KMS-11 (cell line): ENCODE results near the gene TBL1X.
"Not testable (repeated sequence)": the region's sequence is repeated elsewhere in the genome, so short reads cannot be mapped to it uniquely, and the experiment has no call there.

Experiments
- H2AFZ ChIP-seq: fragments of 200-600 bp; sonication (generic); 2 replicates; pipeline ENCODE4 v1.6.1; 2016; ENCODE audit warnings: antibody characterized with exemption, mixed run types, low read depth
- H3K27ac ChIP-seq: fragments of 200-600 bp; sonication (generic); 2 replicates; pipeline ENCODE4 v1.6.1; 2016; ENCODE audit warnings: mild to moderate bottlenecking, mixed run types
- H3K27me3 ChIP-seq: fragments of 200-600 bp; sonication (generic); 2 replicates; pipeline ENCODE4 v1.6.1; 2017; ENCODE audit warnings: mild to moderate bottlenecking, low read depth, mixed run types, moderate library complexity; ENCODE audit not compliant: insufficient read depth
- H3K36me3 ChIP-seq: fragments of 200-600 bp; sonication (generic); 2 replicates; pipeline ENCODE4 v1.6.1; 2017; ENCODE audit warnings: mild to moderate bottlenecking, mixed run types; ENCODE audit not compliant: insufficient read depth
- H3K4me1 ChIP-seq: fragments of 200-600 bp; sonication (generic); 2 replicates; pipeline ENCODE4 v1.6.1; 2016; ENCODE audit warnings: mild to moderate bottlenecking, low read depth, mixed run types; ENCODE audit not compliant: poor library complexity, severe bottlenecking
- H3K4me2 ChIP-seq: fragments of 200-600 bp; sonication (generic); 2 replicates; pipeline ENCODE4 v1.7.0; 2016; ENCODE audit warnings: mild to moderate bottlenecking, mixed run types
- H3K4me3 ChIP-seq: fragments of 200-600 bp; sonication (generic); IDR thresholded peaks from 2 replicates; pipeline ENCODE4 v1.6.1; 2017; ENCODE audit warnings: low read depth, low read length, mixed read lengths; ENCODE audit not compliant: insufficient read depth
- H3K79me2 ChIP-seq: fragments of 200-600 bp; sonication (generic); 2 replicates; pipeline ENCODE4 v1.6.1; 2016; ENCODE audit warnings: low read depth, mixed run types; ENCODE audit not compliant: insufficient read depth
- H3K9ac ChIP-seq: fragments of 200-600 bp; sonication (generic); 2 replicates; pipeline ENCODE4 v1.6.1; 2016; ENCODE audit warnings: mild to moderate bottlenecking, mixed run types
- H4K20me1 ChIP-seq: fragments of 200-600 bp; sonication (generic); 2 replicates; pipeline ENCODE4 v1.6.1; 2016; ENCODE audit warnings: mild to moderate bottlenecking, mixed run types; ENCODE audit not compliant: insufficient read depth
- TF ChIP-seq, protein P1 (sequence below): fragments of 200-600 bp; sonication (generic); conservative IDR thresholded peaks from 2 replicates; pipeline ENCODE4 v1.6.1; 2017; ENCODE audit warnings: low read depth, mild to moderate bottlenecking, antibody characterized with exemption, low read length, moderate library complexity, mixed read lengths

The TBL1X gene

DNA sequence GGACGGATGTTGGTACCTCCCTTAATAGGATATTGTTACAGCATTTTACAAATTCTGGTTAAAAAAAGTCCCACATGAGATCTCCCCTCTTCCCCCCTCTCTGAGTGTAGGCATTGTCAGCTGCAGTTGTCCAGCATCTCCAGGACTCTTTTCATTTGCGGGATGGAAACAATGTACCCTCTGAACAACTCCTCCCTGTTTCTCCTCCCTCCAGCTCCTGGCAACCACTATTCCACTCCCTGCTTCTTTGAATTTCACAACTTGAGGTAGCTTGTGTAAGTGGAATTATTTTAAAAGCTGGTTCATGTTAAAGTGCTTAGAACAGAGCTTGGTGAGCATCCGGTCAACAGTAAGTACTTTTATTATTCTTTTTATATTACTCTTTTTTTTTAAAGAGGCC, 69.8 kb downstream of the TBL1X start:
- Histone ChIP-seq H3K27me3 (no peaks in the 10 kb centered on the region), H3K4me1 (no peaks in the 10 kb centered on the region), H3K27ac (no peak overlapping the region), H3K4me3 (no peak overlapping the region), H3K79me2 (peaks cover 22% of the 10 kb centered on the region; the same call in 1 of the 2 replicates), H3K36me3 (no peaks in the 10 kb centered on the region), H4K20me1 (no peaks in the 10 kb centered on the region), H3K4me2 (no peak overlapping the region), H2AFZ (no peak overlapping the region), H3K9ac (no peak overlapping the region)
- TF ChIP-seq, protein P1, sequence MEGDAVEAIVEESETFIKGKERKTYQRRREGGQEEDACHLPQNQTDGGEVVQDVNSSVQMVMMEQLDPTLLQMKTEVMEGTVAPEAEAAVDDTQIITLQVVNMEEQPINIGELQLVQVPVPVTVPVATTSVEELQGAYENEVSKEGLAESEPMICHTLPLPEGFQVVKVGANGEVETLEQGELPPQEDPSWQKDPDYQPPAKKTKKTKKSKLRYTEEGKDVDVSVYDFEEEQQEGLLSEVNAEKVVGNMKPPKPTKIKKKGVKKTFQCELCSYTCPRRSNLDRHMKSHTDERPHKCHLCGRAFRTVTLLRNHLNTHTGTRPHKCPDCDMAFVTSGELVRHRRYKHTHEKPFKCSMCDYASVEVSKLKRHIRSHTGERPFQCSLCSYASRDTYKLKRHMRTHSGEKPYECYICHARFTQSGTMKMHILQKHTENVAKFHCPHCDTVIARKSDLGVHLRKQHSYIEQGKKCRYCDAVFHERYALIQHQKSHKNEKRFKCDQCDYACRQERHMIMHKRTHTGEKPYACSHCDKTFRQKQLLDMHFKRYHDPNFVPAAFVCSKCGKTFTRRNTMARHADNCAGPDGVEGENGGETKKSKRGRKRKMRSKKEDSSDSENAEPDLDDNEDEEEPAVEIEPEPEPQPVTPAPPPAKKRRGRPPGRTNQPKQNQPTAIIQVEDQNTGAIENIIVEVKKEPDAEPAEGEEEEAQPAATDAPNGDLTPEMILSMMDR, result no peak

DNA sequence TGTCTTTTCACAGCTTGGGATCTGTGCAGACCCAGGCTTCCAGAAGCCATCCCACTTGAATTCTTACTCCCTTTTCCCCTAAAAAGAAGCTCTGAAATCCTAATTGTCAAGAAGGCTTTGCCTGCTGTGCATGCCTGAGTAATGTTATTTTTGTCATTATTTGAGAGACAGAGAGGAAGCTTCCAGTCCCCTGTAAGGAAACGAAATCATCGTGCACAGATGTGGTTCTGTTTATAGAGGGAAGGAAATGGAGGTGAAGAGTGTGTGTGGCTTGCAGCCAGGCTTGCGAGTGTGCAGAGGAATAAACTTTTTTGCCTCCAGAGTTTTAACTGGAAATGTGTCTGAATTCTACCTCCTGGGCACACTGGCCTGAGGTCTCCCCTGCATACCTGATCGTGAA, 70.2 kb downstream of the TBL1X start:
- Histone ChIP-seq H3K79me2 (peaks cover 26% of the 10 kb centered on the region; the same call in 1 of the 2 replicates), H3K27ac (no peak overlapping the region), H3K9ac (no peak overlapping the region), H3K36me3 (no peaks in the 10 kb centered on the region), H3K4me2 (no peak overlapping the region), H3K27me3 (no peaks in the 10 kb centered on the region), H4K20me1 (no peaks in the 10 kb centered on the region), H2AFZ (no peak overlapping the region), H3K4me3 (no peak overlapping the region), H3K4me1 (no peaks in the 10 kb centered on the region)
- TF ChIP-seq, protein P1, result no peak

DNA sequence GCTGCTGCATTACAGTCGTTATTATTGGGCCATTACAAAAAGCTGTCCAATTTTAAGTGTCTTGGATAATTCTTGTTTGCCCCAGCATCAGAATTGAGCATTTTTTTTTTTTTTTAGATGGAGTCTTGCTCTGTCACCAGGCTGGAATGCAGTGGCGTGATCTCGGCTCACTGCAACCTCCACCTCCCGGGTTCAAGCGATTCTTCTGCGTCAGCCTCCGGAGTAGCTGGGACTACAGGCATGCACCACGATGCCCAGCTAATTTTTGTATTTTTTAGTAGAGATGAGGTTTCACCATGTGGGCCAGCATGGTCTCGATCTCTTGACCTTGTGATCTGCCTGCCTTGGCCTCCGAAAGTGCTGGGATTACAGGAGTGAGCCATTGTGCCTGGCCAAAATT, 71.3 kb downstream of the TBL1X start:
- H3K36me3 ChIP-seq, H2AFZ ChIP-seq, H3K9ac ChIP-seq, H3K4me3 ChIP-seq, H3K27ac ChIP-seq, H4K20me1 ChIP-seq, H3K27me3 ChIP-seq, H3K4me2 ChIP-seq, H3K4me1 ChIP-seq: not testable (repeated sequence)
- H3K79me2 ChIP-seq, result peaks cover 35% of the 10 kb centered on the region; the same call in 1 of the 2 replicates

DNA sequence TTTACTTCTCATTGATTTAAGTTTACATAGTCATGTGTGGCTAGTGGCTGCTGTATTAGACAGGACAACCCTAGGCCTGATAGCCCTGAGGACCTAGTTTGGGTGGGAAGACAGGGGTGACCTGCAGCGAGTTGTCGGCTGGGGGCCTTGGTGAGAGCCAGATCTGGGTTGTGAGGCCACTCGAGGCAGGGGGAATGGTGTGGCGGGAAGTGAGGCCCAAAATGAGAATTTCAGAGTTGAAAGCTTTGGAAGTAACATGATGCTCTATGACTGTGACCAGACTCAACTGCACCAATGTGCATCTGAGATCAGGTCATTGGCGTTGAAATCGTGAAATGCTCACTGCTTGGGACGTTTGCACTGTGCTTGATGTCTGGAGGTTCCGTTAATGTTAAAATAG, 72.9 kb downstream of the TBL1X start:
- no peaks in the 10 kb centered on the region for H3K27me3 ChIP-seq
- no peaks in the 10 kb centered on the region for H3K36me3 ChIP-seq
- H2AFZ ChIP-seq, result no peak overlapping the region
- TF ChIP-seq, protein P1, result no peak
- no peak overlapping the region for H3K27ac ChIP-seq
- no peak overlapping the region for H3K4me2 ChIP-seq
- no peak overlapping the region for H3K9ac ChIP-seq
- H3K4me3 ChIP-seq, result no peak overlapping the region
- no peaks in the 10 kb centered on the region for H3K4me1 ChIP-seq
- no peaks in the 10 kb centered on the region for H4K20me1 ChIP-seq
- H3K79me2 ChIP-seq, result peaks cover 27% of the 10 kb centered on the region; the same call in 1 of the 2 replicates

DNA sequence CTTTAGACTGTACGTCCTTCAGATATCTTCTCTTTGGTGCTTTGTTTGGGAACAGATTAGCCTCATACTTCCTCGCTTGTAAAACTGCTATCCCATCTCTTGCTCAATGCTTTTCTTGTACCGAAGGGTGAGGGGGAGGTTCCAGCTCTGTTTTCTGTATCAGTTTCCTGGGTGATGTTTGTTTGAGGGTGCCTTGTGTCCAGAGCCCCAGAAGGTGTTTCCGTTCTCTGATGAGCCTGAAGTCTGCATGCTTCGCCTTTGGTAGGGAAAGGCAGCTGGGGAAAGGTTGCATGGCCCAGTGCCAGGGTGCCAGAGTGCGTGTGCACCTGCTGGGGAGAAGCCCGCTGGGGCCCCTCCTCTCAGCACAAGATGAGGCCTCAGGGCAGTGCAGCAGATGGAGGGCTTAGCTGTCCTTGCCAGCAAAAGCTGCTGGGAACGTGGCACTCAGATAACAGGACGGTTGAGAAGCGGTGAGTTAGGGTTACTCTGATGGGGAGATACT, 73.7 kb downstream of the TBL1X start:
- Histone ChIP-seq H3K27me3 (no peaks in the 10 kb centered on the region), H3K36me3 (no peaks in the 10 kb centered on the region), H3K4me2 (no peak overlapping the region), H3K4me1 (no peaks in the 10 kb centered on the region), H2AFZ (no peak overlapping the region), H3K9ac (no peak overlapping the region), H3K4me3 (no peak overlapping the region), H3K79me2 (peaks cover 22% of the 10 kb centered on the region; the same call in 1 of the 2 replicates), H3K27ac (no peak overlapping the region), H4K20me1 (no peaks in the 10 kb centered on the region)
- TF ChIP-seq, protein P1, result no peak
